Subcutaneous abdominal adipose tissue (tissue), 5 donors: ENCODE measurements around the gene KRTAP5-2.

Experiments
- H3K27ac ChIP-seq: one replicate; pipeline ENCODE4 v1.7.0; 2013; ENCODE audit warnings: low read depth, mild to moderate bottlenecking, inconsistent platforms, low read length, moderate library complexity
- H3K27me3 ChIP-seq, 5 donors: one replicate each; pipeline ENCODE4 v1.7.0; 2013; ENCODE audit warnings: low read length in 5 of 5, inconsistent platforms in 1 of 5; ENCODE audit not compliant: control insufficient read depth in 5 of 5, insufficient read depth in 4 of 5
- H3K36me3 ChIP-seq, 5 donors: one replicate each; pipeline ENCODE4 v1.7.0; 2013; ENCODE audit warnings: low read length in 5 of 5; ENCODE audit not compliant: control insufficient read depth in 5 of 5, insufficient read depth in 5 of 5
- H3K4me1 ChIP-seq, 5 donors: one replicate each; pipeline ENCODE4 v1.7.0; 2013; ENCODE audit warnings: low read length in 5 of 5, mild to moderate bottlenecking in 3 of 5, moderate library complexity in 1 of 5; ENCODE audit not compliant: control insufficient read depth in 5 of 5, insufficient read depth in 5 of 5
- H3K4me3 ChIP-seq, 5 donors: one replicate each; pipeline ENCODE4 v1.7.0; 2013; ENCODE audit warnings: low read length in 5 of 5, low read depth in 1 of 5
- H3K9ac ChIP-seq, 5 donors: one replicate each; pipeline ENCODE4 v1.7.0; 2013; ENCODE audit warnings: low read length in 5 of 5, mild to moderate bottlenecking in 4 of 5, moderate library complexity in 3 of 5
- H3K9me3 ChIP-seq, 5 donors: one replicate each; pipeline ENCODE4 v1.7.0; 2013; ENCODE audit warnings: low read length in 5 of 5; ENCODE audit not compliant: control insufficient read depth in 5 of 5
- donor health status: healthy.
- donor health status: healthy.
- donor health status: healthy.
- donor health status: healthy.
- donor health status: healthy.

The KRTAP5-2 gene

GRCh38 chr11:1564535-1565172, 33.4 kb downstream of the KRTAP5-2 start:
- H3K36me3 ChIP-seq = peaks cover 0 to 50% (median 12%) of the 10 kb centered on the region in 5 donors
- H3K27me3 ChIP-seq = no peaks in the 10 kb centered on the region
- H3K4me3 ChIP-seq = no peak overlapping the region
- no peak overlapping the region for H3K27ac ChIP-seq
- H3K4me1 ChIP-seq = peaks cover under 1 to 66% (median 30%) of the 10 kb centered on the region in 5 donors
- H3K9me3 ChIP-seq = no peaks in the 10 kb centered on the region
- H3K9ac ChIP-seq = peak overlapping the region in 1 of 5 donors; percentile 29

GRCh38 chr11:1563697-1564534, 34.2 kb downstream of the KRTAP5-2 start:
- Histone ChIP-seq H3K27me3 (no peaks in the 10 kb centered on the region), H3K4me1 (peaks cover 4 to 66% (median 30%) of the 10 kb centered on the region in 5 donors), H3K9me3 (no peaks in the 10 kb centered on the region), H3K27ac (no peak overlapping the region), H3K4me3 (no peak overlapping the region), H3K9ac (no peak overlapping the region), H3K36me3 (peaks cover 0 to 45% (median 12%) of the 10 kb centered on the region in 5 donors)

- peaks cover 6 to 72% (median 37%) of the 10 kb centered on the region in 5 donors for H3K4me1 ChIP-seq
- no peaks in the 10 kb centered on the region for H3K27me3 ChIP-seq
- no peaks in the 10 kb centered on the region for H3K9me3 ChIP-seq
- no peak overlapping the region for H3K27ac ChIP-seq
- peaks cover 0 to 45% (median 12%) of the 10 kb centered on the region in 5 donors for H3K36me3 ChIP-seq
- no peak overlapping the region for H3K4me3 ChIP-seq
- H3K9ac ChIP-seq = no peak overlapping the region
Observed at GRCh38 chr11:1563149-1563638, 34.9 kb downstream of the KRTAP5-2 start.

DNA sequence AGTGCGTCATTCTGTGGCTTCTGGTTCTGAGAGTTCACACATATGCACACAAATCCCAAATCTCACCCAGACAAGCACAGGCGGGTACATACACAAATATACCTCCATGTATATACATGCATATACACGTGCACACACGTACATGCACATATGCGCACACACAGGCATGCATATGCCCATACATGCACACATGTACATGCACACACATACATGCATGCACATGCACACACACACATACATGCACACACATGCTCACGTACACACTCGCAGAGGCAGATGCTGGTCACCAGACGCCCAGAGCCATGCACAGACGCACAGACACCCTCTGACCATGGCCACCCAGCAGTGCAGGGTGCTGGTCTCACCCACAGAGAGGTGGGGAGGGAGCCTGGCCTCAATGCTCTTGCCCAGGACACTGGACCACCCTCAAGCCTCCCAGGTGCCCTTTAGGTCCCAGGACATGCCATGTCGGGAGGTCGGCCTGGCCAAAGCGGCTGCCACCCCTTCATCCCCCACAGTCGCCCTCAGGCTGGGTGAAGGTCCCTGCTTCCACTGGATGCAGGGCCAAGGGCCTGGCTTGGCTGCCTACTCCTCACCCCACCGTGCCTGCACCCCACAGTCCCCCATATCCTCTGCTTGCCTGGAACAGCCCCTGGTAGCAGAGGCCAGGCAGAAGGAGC, 35.5 kb downstream of the KRTAP5-2 start:
- Histone ChIP-seq H3K27ac (no peak overlapping the region), H3K4me1 (peaks cover 6 to 76% (median 42%) of the 10 kb centered on the region in 5 donors), H3K27me3 (no peaks in the 10 kb centered on the region), H3K9me3 (no peaks in the 10 kb centered on the region), H3K36me3 (peaks cover 0 to 47% (median 15%) of the 10 kb centered on the region in 5 donors), H3K9ac (no peak overlapping the region), H3K4me3 (no peak overlapping the region)

DNA sequence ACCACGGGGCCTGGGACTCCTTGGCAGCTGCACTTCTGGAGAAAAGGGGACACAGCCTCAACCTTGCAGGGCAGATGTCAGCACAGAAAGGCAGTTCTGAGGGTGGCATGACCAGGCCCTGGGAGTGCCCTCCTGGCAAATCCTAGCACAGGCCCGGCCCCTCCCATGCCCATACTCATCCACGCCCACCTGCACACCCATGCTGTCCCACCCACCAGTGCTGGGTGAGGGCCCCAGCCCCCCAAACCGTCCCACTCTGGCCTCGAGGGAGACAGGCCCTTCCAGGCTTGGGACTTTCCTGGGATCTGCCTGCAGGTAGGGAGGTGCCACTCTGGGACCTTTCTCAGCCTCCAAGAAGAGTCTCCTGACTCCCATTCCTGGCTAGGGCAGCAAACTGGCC, 36.1 kb downstream of the KRTAP5-2 start:
- peak overlapping the region in 1 of 5 donors; percentile 1 for H3K9ac ChIP-seq

DNA sequence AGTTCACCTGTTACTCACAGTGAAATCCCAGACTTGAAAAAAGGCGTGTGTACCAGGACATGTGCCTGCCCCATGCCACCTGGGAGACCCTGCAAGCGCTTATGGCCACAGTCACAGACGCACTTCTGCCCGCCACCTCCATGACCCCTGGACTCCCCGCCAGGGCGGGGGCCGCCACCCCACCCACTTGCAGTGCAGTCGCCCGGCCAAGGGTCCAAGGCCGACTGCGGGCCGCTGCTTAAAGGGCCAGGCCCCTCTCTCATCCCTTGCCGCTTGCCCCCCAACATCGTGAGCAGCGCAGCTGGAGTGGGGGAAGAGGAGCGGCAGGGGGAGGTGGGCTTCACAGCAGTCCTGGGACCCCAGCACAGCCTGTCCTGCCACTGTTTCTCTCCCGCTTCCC, 36.8 kb downstream of the KRTAP5-2 start:
- H3K4me1 ChIP-seq = peaks cover 6 to 77% (median 42%) of the 10 kb centered on the region in 5 donors
- H3K36me3 ChIP-seq = peaks cover 0 to 53% (median 17%) of the 10 kb centered on the region in 5 donors
- H3K27ac ChIP-seq = no peak overlapping the region
- H3K27me3 ChIP-seq = no peaks in the 10 kb centered on the region
- H3K9ac ChIP-seq = no peak overlapping the region
- no peak overlapping the region for H3K4me3 ChIP-seq
- no peaks in the 10 kb centered on the region for H3K9me3 ChIP-seq

More for the DNA sequence above, 36.1 kb downstream of the KRTAP5-2 start:
- Histone ChIP-seq H3K9me3 (no peaks in the 10 kb centered on the region), H3K27ac (no peak overlapping the region), H3K36me3 (peaks cover 0 to 53% (median 17%) of the 10 kb centered on the region in 5 donors), H3K4me1 (peaks cover 6 to 78% (median 42%) of the 10 kb centered on the region in 5 donors), H3K4me3 (no peak overlapping the region), H3K27me3 (no peaks in the 10 kb centered on the region)

DNA sequence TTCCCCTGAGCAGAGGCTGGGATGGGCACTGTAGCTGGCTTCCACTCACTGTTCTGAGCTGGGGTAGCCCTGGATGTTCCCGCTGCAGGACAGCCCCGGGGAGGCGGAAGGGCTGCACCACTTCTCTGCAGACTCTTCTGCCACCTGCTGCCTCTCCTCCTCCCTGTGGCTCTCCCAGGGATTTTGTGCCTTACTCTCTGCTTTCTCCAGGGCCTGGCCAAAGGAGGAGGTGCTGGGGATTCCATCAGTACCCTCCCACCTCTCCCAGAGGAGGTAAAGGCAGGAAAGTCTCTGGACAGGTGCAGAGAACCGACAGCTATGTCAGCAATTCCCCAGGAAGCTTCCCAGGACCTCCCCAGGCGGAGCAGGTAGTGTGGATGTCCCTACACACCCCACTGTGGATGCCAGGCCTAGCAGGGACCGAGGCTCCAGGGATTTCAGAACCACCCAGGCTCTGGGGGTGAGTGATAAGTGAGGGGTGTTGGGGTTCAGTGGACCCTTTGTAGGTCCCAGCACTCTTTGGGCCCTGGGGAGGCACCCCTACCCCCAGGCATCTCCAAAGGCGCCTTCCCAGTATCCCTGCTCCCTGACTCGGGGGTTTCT, 37.3 kb downstream of the KRTAP5-2 start:
- Histone ChIP-seq H3K27me3 (no peaks in the 10 kb centered on the region), H3K4me1 (peaks cover 6 to 73% (median 42%) of the 10 kb centered on the region in 5 donors), H3K4me3 (no peak overlapping the region), H3K27ac (no peak overlapping the region), H3K9ac (no peak overlapping the region), H3K9me3 (no peaks in the 10 kb centered on the region), H3K36me3 (peaks cover 0 to 50% (median 17%) of the 10 kb centered on the region in 5 donors)

- peak overlapping the region; percentile 30 for H3K27ac ChIP-seq
- H3K4me1 ChIP-seq = peaks cover 6 to 69% (median 42%) of the 10 kb centered on the region in 5 donors
- H3K9me3 ChIP-seq = no peaks in the 10 kb centered on the region
- H3K9ac ChIP-seq = peak overlapping the region in 2 of 5 donors; percentile 23 to 30
- H3K27me3 ChIP-seq = no peaks in the 10 kb centered on the region
- H3K4me3 ChIP-seq = no peak overlapping the region
- H3K36me3 ChIP-seq = peaks cover 0 to 45% (median 13%) of the 10 kb centered on the region in 5 donors
Observed at GRCh38 chr11:1560002-1560648, 38.0 kb downstream of the KRTAP5-2 start.
